K562 (cell line): Measurements from ENCODE around the gene CD82. TPM values are rescaled to one million over a fixed set of nuclear protein-coding genes. Genes with fewer than 3 reads are reported as not detected.

ENCODE experiments used
- CHAMP1 ChIP-seq: fragments of 450-650 bp; IDR thresholded peaks from 2 replicates; pipeline ENCODE4 v1.6.1; 2016; ENCODE audit warnings: mild to moderate bottlenecking
- CTCF ChIP-seq, 3 experiments: IDR thresholded peaks in 2 of 3; conservative IDR thresholded peaks in 1 of 3; 2 replicates each; pipeline ENCODE4 v1.5.1; 2011 to 2012; ENCODE audit warnings: low read length in 3 of 3, mild to moderate bottlenecking in 3 of 3, control low read depth in 2 of 3, improper control_type of control experiment in 1 of 3, inconsistent platforms in 1 of 3, low read depth in 1 of 3, mixed read lengths in 1 of 3, moderate library complexity in 1 of 3; ENCODE audit not compliant: insufficient read depth in 2 of 3
- ETV6 ChIP-seq, 3 experiments: fragments of 150-350 bp in 1 of 3; sonication (generic) in 1 of 3; formaldehyde crosslinking in 1 of 3; IDR thresholded peaks; 2 replicates each; pipeline versions ENCODE4 v1.6.1 to v1.8.0; 2014 to 2022; ENCODE audit warnings: borderline replicate concordance in 2 of 3, low read depth in 2 of 3, antibody characterized with exemption in 1 of 3, low read length in 1 of 3, mild to moderate bottlenecking in 1 of 3, missing genetic modification reagents in 1 of 3
- MAZ ChIP-seq, 2 experiments: fragments of 450-650 bp in 1 of 2; sonication (generic) in 1 of 2; formaldehyde crosslinking; IDR thresholded peaks in 1 of 2; conservative IDR thresholded peaks in 1 of 2; 2 replicates each; pipeline versions ENCODE4 v1.4.0 to v1.5.0; 2020; ENCODE audit warnings: mild to moderate bottlenecking in 1 of 2, missing genetic modification reagents in 1 of 2
- PHF20 ChIP-seq: fragments of 450-650 bp; IDR thresholded peaks from 2 replicates; pipeline ENCODE4 v1.6.1; 2018; ENCODE audit not compliant: partially characterized antibody
- RB1 ChIP-seq: fragments of 450-650 bp; IDR thresholded peaks from 2 replicates; pipeline ENCODE4 v1.6.1; 2017; ENCODE audit warnings: low read depth, mild to moderate bottlenecking
- SMAD3 ChIP-seq: fragments of 450-650 bp; formaldehyde crosslinking; conservative IDR thresholded peaks from 2 replicates; pipeline ENCODE4 v1.4.0; 2020; ENCODE audit warnings: mild to moderate bottlenecking
- TBP ChIP-seq: optimal IDR thresholded peaks from 2 replicates; pipeline ENCODE3; 2011; ENCODE audit warnings: low read depth, low read length, improper control_type of control experiment
- THRA ChIP-seq: fragments of 450-650 bp; IDR thresholded peaks from 2 replicates; pipeline ENCODE4 v1.6.1; 2017; ENCODE audit warnings: mild to moderate bottlenecking, moderate library complexity
- TOE1 ChIP-seq, 2 experiments: fragments of 450-650 bp in 1 of 2; sonication (generic) in 1 of 2; formaldehyde crosslinking in 1 of 2; IDR thresholded peaks; 2 replicates each; pipeline versions ENCODE4 v1.7.1 to v1.8.0; 2016 to 2022; ENCODE audit warnings: borderline replicate concordance in 2 of 2, mild to moderate bottlenecking in 2 of 2, antibody characterized with exemption in 1 of 2, inconsistent platforms in 1 of 2, low read depth in 1 of 2, missing genetic modification reagents in 1 of 2, moderate library complexity in 1 of 2
- TSC22D4 ChIP-seq: fragments of 450-650 bp; IDR thresholded peaks from 2 replicates; pipeline ENCODE4 v1.6.1; 2016; ENCODE audit warnings: missing genetic modification characterization, missing biosample characterization, control low read depth
- USF1 ChIP-seq: sonication (generic); formaldehyde crosslinking; IDR thresholded peaks from 2 replicates; pipeline ENCODE4 v1.9.0; 2022; ENCODE audit warnings: mild to moderate bottlenecking, missing genetic modification reagents
- ZNF184 ChIP-seq: sonication (generic); formaldehyde crosslinking; IDR thresholded peaks from 2 replicates; pipeline ENCODE4 v1.5.0; 2020; ENCODE audit warnings: missing genetic modification reagents
- ZNF740 ChIP-seq, 3 experiments: fragments of 200-800 bp in 1 of 3; sonication (Bioruptor generic) in 1 of 3; sonication (generic) in 1 of 3; formaldehyde crosslinking in 1 of 3; IDR thresholded peaks; 2 replicates each; pipeline versions ENCODE4 v1.6.1 to v1.8.0; 2016 to 2022; ENCODE audit warnings: mild to moderate bottlenecking in 2 of 3, missing compliant biosample characterization in 2 of 3, missing genetic modification characterization in 2 of 3, missing genetic modification reagents in 1 of 3
- polyA plus RNA-seq, 8 experiments: library from polyadenylated mRNA; depleted of rRNA in 4 of 8; stranded (reverse) in 5 of 8; unstranded in 3 of 8; fragments of >200 nt; fragmentation: Nextera tagmentation in 2 of 8; fragmentation: Illumina TruSeq in 1 of 8; extraction: Ambion mirVana in 2 of 8; extraction: Trizol in 1 of 8; gene quantifications; 2 replicates each; pipeline versions ENCODE4 v1.2.1 to v1.2.3, GENCODE V29; 2011 to 2014; ENCODE audit warnings: inconsistent platforms in 1 of 8, missing spikeins in 1 of 8
- total RNA-seq, 7 experiments: library from RNA; depleted of rRNA in 6 of 7; stranded (reverse); fragments of >200 nt in 6 of 7; fragmentation: Illumina TruSeq in 2 of 7; extraction: Trizol in 2 of 7; gene quantifications; 2 replicates each; pipeline versions ENCODE4 v1.2.1 to v1.2.3, GENCODE V29; 2011 to 2021; ENCODE audit warnings: low replicate concordance in 1 of 7

CD82 gene
- total and polyA plus RNA-seq, 9 of the 15 experiments (the other 6 are each of a cell fraction or from before 2014, with no cell fraction given), result 0.27 to 9.4 (median 3.0) TPM

- TF ChIP-seq USF1 (CRISPR knock-in tag) (peak; percentile 87), RB1 (peak; percentile 37; the same call in 1 of the 2 replicates), TSC22D4 (tag) (no peak), TBP (peak; percentile 27), MAZ (CRISPR knock-in tag; conservative IDR thresholded peaks at IDR 0.05 in 1 of 2, IDR thresholded peaks at IDR 0.05 in 1 of 2) (no peak; a peak in 1 of 4 replicates), SMAD3 (CRISPR knock-in tag) (no peak), ZNF740 (CRISPR knock-in tag; IDR thresholded peaks at IDR 0.05) (no peak), ZNF740 (tag; IDR thresholded peaks at IDR 0.05) (no peak), TOE1 (IDR thresholded peaks at IDR 0.05; ENCODE audit: borderline replicate concordance) (0 out of 2 replicates have a peak, but pooled peaks have one; percentile 28), TOE1 (CRISPR knock-in tag; IDR thresholded peaks at IDR 0.05; ENCODE audit: borderline replicate concordance, low read depth) (no peak), CHAMP1 (no peak), ETV6 (IDR thresholded peaks at IDR 0.05; ENCODE audit: borderline replicate concordance in 1 of 2, low read depth in 2 of 2, low read length in 1 of 2) (no peak), ETV6 (CRISPR knock-in tag; IDR thresholded peaks at IDR 0.05; ENCODE audit: borderline replicate concordance) (no peak), PHF20 (peak; percentile 47), ZNF184 (CRISPR knock-in tag) (no peak), THRA (no peak), CTCF (IDR thresholded peaks at IDR 0.05 in 2 of 3, conservative IDR thresholded peaks at IDR 0.05 in 1 of 3; ENCODE audit: insufficient read depth in 2 of 3, low read depth in 1 of 3, low read length in 3 of 3) (peak; percentile 72 to 89 (median 80))
Measured at GRCh38 chr11:44556735-44557409, 8.6 kb upstream of the CD82 start (continued).
